NCI-H2029 (cell line): ENCODE measurements around the gene KCNC1.

Source experiments
- DNase-seq: peaks from one replicate; lab custom pipeline; 2025; lab: John Stamatoyannopoulos, UW

KCNC1 gene

DNA sequence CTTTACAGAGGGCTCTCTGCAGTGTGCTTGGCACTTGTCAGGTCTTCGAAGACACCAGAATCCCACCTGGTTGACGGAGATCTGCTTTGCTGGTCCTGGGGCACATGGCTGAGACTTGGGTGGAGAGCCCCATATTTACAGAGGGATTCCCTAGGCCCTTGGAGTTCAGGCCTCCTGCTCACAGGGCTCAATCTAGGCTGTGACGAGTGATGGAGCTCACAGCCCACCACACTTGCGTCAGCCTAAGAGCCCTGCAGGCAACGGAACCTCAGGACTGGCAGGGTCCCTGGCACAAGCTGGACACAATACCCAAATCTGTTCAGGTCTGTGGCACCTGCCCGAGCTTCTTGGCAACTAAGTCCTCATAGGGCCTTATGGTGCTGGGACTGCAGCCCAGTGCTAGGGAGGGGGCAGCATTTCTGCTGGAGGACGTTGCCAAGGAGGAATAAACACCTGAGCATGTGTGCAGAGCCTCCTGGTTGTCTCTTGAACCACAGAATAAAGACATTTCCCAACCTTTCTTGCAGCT is 59.1 kb downstream of the KCNC1 start:
- no peak for DNase-seq

DNA sequence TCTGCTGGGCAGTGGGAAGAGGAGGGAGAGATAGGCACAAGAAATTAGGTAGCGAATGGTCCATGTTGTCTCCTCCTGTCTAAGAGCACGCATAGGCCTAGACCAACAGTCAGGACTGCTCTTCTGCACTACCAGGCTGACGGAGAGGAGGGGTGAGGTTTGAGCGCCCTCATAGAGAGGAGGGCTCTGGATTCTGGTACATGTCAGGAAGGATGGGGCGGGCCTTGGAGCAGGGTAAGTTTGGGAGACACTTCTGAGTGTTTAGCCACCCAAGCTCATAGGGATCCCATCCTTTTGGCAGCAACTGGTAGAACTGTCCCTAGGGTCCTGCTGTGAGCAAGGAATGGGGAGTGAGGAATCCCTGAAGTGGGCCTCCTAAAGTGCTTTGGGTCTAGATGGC is 60.4 kb downstream of the KCNC1 start:
- DNase-seq = no peak

DNA sequence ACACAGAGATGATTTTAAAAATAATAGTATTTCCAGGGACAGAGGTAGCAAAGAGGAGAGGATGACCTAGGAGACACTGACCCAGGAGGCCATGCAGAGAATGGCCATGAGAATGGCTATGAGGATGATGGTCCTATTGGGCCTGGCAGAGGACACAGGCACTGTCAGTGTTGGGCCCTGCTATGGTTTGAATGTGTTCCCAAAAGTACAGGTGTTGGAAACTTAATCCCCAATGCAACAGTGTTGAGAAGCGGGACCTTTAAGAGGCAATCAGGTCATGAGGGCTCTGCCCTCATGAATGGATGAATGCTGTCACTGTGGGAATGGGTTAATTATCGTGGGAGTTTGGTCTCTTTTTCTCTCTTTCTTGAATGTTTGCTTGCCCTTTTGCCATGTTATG is 61.6 kb downstream of the KCNC1 start:
- DNase-seq = no peak

DNA sequence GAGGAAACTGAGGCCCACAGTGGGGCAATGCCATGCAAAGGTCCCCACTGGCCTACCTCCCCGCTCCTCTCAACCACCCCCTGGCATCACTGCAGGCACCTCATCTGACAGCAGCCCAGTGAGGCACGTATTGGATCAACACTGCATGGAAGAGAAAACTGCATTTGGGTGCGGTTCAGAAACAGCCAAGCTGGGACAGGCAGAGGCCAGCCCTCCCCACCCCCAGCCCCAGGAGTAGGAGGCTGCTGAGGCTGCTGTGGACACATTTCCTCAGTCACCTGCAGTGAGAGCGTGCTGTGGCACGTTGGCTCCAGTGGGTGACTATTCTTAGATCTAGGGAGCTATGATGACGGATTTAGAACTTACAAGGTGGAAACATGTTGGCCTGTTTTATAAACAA is 63.7 kb downstream of the KCNC1 start:
- DNase-seq = no peak

DNA sequence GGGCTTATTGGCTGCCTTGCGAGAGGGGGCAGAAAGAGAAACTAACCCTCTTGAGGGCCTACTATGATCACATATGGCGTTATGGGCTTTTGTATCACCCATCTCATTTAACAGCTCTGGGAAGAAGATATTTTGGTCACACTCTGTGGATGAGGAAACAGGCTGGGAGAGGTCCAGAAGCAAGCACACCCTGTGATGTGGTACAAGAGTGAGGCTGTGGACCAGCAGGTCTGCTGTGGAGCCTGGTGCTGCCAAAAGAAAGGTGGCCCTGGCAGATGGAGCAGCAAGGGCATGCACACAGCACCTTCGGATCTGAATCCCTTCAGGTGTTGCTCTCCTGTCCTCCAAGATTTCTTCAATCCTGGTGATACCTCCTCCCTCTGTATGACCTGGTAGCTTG is 64.1 kb downstream of the KCNC1 start:
- DNase-seq = no peak

DNA sequence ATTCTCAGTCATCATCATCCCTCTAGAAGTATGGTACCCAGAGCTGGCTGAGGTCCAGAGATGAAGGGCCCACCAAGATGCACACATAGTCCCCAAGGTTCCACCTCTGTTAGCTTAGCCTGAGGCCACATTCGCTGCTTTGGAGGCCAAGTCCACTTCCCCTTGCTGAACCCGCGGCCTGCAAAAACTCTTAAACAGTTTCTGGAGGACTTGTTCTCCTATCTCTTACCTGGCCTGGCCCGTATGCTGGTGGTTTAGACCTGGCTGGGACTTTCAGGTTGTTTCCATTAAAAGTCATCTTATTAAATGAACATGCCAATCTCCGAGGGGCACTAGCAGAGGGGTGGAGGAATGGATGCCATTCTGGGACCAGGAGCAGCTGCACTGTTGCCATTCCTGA is 64.6 kb downstream of the KCNC1 start:
- DNase-seq = no peak

DNA sequence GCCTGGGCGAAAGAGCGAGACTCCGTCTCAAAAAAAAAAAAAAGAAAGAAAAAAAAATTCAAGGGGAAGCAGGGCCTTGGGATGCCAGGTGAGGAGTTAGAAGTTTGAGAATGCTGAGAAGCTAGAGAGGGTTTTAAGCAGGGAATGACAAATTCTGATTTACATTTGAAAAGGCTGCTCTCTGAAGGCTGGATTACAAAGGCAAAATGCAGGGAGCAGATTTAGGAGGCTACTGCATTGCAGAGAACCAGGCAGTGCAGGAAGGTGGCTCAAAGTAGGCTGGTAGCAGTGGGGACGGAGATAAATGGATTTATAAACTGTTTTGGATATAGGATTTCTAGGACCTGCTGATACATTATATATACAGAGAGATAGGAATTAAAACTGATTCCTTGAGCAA is 66.6 kb downstream of the KCNC1 start:
- DNase-seq = no peak

DNA sequence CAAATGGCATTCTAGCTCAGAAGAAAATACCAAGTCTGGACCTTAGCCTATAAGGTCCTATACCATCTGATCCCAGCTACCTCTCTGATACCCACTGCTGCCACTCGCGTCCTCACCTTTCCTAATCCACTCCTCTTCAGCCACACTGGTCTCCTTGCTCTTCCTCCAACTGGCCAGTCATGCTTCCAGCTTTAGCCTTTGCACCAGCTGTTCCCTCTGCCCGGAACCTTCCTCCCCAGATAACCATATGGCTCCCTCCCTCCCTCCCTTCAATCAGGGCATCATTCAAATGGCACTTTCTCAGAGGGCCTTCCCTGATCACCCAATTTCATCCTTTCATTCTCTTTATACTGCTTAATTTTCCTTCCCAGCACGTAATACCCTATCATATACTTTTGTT is 67.9 kb downstream of the KCNC1 start:
- DNase-seq = no peak

DNA sequence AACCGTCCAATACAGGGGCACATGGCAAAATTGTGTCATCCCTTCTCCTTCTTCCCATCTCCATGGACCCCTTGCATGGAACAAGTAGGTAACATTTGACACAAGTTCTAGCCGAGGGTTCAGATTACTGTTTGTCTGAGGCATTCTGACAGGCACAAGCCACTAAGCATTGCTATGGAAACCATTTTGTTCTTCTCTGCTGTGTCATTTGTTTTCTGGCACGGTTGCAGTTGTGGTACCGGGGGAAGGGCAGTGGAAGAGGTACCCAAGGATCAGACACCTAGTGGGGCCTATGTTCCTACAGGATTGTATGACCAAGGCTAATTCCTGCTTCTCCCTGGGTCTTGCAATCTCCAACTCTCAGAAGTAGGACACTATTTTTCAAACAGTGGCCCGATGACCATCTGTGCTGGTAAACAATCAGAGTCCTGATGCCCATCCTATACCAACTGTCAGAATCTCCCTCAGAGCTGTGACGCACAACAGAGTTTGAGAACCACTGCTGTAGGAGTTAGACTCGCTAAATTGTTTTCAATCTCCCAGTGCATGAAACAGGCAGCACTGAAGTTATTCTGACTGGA is 69.3 kb downstream of the KCNC1 start:
- DNase-seq = peak; percentile 68

DNA sequence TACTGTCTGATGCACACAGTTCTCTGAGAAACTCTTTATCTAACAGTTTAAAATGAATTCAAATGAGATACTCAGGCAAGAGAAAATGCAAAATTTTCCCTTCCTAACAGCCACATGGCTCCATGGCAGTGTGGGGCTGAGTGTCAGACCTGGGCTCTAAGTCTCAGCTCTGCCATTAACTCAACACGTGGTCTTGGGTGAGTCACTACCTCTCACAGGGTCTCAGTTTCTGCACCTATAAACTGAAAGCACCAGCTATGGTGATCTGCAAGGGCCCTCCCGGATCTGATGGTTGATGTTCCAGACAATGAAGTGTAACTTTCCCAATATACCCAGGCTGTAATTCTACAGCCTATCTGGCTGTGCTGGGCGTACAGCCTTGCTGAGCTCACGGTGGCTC is 70.5 kb downstream of the KCNC1 start:
- no peak for DNase-seq

DNA sequence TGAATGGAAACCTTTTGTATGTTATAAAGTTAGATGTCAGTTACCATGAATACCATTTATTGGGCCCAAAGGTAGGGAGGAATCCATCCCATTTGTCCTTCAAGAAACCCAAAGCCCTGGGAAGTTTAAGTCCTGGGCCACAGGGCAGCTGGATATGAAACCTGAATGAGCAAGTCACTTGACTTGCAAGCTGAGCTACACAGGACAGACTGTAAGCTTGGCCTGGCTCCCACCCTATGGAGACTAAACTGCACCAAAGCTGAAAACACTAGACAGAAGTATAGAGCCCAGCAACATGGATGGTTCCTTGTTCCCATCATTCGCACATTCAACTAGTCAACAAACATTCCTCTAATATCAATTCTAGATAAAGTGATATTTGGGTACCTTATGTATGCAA is 71.3 kb downstream of the KCNC1 start:
- DNase-seq = no peak

DNA sequence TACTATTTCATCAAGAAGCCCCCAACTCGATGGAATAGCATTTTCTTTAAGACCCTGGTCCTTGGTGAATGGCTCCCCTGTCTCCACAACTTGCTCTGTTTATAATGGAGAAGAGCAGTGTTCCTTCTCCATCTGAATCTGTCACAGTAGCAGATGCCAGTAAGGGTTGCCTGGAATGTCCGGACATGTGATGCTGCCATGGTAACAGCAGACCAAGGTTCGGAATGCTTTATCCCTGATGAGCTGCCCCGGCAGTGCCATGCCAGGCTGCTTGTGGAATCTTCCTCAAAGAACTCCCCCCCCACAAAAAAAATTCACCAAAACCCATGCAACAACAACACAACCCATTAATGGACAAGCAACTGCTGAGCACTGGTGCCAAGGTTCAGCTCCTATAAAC is 72.5 kb downstream of the KCNC1 start:
- DNase-seq = no peak

DNA sequence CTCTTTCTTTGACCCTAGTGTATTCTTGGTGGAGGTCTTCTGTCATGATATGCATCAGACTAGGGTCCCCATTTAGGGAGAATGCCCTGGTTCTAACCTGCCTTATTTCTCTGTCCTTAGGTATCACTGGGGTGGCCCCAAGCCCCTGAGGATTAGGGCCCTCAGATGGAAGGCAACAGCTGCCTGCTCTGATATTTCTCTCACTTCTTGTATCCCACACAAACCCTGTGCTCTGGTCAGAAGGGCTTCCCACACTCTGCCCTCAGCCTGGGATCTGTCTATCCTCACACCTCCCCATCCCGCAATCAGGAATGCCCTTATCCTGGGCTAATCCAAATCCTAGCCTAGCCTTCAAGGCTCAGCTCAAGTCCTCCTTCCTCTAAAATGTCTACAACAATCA is 75.5 kb downstream of the KCNC1 start:
- no peak for DNase-seq

DNA sequence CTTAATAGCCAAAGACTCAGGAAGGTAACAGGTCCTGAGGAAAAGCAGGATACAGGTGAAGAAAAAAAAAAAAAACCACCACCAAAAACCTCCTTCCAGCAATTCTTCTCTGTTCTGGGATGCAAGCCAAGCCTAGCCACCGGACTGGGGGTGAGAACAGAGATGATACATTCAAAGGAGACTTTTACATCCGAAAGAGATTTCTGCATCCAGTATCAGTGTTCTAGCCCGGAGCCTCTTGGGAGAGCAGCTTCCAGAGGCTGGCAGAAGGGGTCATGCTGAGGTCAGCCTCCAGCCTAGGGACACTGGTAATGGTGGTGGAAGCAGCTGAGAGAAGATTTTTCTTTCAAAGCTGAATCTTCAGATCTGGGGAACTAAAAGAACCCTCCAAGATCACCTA is 76.2 kb downstream of the KCNC1 start:
- no peak for DNase-seq

DNA sequence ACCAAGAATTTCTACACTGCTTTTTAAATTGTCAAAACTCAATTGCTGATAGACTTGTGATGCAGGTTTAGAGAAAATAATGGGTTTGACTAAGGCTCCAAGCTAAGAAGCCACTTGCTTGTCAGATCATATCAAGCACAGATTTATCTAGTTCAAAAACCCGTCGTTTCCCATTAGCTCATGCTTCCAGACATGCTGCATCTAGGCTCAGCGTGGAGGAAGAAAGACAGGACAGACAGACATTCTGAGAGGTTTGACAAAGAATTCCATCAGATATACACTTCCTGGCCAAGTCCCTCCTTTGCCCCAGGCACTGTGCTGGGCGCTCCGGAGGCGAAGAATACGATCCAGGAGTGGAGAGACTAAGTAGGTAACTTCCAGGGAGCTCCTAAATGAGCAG is 76.8 kb downstream of the KCNC1 start:
- DNase-seq = no peak

DNA sequence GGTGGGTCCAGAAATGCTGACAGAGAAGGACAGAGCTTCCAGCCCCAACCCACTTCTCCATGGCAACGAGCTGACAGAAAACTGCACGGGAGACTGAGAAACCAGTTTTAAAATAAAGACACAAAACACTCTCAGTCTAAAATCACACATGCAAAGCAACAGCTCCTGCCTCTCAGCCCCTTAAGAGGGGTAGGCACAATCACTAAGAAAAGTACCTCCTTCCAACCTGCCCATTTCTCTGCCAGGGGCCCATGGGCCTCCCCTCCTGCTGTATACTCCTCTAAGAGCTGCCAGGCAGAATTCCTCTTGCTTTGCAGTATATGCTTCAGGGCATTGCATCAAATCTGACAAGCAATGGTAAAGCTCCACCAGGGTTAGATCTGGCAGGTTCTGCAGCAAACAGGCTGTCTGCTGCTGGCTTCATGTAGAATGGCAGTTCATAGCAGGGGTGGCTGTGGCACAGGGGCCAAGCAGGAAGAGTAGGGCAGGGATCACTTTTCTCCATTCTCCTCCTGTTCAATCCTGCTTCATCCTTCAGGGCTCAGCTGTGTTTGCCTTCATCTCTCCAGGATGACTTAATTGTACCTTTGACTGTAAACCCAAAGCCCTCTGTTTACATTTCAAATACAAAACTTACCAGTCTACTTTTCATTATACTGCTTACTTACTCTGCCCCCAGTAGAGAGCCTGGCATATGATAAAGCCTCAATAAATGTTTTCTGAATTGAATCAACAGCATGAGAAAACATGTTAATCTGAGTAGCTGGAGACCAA is 77.7 kb downstream of the KCNC1 start:
- peak; percentile 75 for DNase-seq

DNA sequence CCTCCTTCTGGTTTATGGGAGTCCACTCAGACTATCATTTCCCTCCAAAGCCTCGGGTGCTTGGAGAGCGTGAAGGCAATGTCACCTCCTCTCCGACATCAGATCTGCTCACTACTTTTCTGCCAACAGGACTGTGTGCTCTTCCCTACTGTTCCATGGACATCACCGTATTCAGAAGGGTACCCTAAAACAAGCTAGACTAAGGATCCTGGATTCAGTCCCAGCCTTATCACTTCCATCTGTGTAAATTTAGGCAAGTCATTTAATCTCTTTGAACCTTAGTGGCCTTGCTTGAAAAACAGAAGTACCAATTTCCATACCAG is 78.2 kb downstream of the KCNC1 start:
- peak; percentile 53 for DNase-seq

DNA sequence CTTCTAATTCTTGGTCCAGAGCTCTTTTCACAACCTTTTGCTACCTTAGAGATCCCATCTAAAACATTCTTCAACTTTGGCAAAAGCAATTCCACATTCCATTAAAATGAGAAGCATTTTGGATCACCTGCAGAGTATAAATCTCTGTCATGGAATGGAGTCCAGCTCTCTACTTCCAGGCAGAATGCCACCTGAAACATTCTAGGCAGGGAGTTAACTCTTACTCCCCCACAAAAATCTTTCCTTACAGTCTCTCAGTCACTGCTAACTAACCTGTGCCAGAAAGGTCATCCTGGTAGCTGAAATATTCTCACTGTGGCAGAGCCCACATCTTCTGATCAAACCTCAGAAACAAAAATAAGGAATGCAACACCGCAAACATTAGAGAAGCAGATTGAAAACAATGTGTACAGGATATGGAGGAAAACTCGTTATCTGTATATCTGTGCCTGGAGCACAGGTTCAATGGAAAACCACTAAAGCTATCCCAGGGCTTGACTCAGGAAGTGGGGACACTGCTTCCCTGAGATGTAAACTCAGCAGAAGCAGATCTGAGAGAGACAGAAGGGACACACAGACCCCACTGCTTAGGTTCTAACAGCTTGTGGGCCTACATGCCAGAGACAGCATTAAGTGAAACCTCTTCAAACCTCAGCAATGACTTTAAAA is 78.9 kb downstream of the KCNC1 start:
- DNase-seq = no peak

DNA sequence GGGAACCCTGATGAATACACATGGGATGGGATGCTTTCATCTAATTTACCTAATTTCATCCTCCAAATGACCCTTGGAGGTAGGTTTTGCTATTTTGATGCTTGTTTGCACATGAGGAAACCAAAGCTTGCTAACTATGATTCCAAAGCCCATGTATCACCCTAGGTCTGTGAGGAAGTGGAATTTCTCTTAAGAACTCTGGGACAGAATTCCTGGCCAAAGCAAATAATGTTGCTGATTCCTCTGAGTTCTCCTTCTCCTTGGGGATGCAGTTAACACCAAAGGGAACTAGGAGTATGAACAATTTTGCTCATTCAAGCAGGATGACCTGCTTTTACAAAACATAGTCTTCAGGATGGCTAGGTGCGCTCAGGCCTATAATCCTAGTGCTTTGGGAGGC is 80.0 kb downstream of the KCNC1 start:
- DNase-seq = no peak

DNA sequence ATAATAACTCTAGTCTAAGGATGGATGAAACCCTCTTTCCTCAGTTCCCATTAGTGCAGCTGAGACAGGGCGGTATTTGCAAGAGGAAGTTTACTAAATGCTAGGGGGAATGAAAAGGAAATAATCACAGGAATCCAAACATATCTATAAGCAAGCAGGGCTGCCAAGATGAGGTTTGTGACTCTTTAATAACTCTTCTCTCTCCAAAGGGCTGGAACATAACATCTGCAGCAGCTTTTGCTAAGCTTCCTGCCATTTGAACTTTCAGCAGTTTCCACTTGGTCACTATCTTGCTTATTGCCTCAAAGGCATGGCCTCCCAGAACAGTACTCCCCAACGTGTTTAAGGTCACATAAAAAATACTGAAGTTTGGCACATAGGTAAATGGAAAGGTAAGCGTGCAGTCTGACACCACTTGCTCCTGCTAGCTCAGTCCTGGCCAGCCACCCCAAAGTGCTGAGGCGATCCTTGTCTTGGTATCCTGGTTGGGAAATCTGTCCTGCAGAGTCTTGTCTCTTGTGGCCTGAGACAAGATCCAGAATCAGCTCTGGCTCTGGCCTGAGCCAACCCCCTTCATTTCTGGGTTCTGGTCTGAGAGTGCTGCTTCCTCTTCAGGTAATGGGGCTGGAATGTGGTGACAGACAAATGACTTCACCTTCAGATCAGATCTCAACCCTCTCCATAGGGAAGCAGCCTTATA is 81.8 kb downstream of the KCNC1 start:
- DNase-seq = no peak

DNA sequence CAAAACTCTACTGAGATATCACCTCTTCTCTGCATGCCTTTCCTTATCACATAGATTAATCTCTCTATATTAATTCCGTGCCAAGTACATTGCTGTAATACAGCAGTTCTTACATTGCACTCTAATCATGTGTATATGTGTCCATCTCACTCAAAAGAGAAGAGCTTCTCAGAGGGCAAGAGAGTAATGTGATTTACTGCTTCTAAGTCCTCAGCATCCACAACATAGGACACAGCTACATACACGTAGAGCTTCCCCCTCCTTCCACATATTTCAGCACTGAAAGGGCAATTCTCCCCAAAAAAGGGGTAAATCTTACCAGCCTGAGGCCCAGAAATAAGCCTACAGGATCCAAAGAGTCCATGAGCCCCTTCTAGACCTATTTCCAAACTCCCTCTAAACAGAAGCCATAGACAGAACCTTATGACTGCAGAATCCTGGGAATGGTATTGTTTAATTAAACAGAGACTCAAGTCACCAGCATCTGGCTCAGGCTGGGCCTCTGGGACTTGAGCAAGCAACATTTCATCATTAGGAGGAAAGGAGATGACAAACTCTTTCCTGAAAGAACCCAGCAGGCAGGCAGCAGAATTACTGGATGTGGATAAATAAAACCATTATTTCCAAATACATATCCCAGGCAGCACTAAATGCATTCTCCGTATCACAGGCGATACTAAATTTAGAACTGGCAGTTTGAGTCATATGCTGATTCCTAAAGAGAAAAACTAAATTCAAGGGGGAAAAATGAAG is 87.2 kb downstream of the KCNC1 start:
- DNase-seq = no peak

DNA sequence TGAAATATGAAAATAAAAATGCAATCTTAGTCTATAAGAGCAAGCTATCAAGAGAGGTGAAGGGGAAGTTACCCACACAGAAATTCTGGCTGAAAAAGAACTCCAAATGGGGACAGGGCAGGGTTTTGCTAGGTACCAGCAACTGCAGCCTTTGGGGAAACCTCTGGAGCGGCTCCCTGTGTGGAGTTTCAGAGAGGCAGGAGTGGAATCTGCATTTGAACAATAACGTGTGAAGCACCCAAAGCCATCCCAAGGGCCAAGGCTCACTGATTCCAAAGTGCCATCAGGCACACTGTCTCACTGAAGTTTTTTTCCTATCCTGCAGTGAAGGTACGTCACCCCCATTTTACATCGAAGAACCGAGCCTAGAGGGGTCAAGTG is 87.8 kb downstream of the KCNC1 start:
- no peak for DNase-seq
